HG03045 (cell line): Measurements from ENCODE around the gene KRTAP5-3.

Experiments used
- ATAC-seq: cut with Tn5 transposase; IDR thresholded peaks from one replicate; pipeline ENCODE4 v1.9.1; 2021; ENCODE audit warnings: mild to moderate bottlenecking, moderate library complexity; ENCODE audit not compliant: unreplicated experiment

Gene KRTAP5-3

DNA sequence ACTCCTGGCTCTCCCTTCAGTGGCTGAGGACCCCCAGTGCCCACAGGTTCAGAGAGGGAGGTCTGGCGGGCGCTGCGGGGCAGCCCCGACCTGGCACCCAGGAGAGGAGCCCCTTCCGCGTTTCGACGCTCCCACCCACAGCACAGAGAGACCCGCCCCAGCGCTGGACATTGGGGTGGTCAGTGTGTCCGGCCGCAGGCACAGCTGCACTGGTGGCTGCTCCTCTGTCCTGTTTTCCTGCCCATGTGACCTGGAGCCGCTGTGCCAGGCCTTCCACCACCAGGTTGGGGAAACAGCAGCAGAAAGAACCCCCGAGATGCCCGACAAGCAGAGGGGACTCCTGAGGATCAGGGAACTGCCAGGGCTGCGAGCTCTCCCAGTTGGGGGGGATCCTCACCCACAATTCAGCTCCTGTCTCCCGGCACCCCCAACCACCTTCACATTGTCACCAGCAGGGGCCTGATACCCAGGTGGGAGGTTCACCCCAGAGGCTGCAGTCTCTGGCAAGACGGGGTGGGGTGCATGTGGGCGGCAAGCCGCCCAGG is 35.0 kb upstream of the KRTAP5-3 start:
- no peak for ATAC-seq

DNA sequence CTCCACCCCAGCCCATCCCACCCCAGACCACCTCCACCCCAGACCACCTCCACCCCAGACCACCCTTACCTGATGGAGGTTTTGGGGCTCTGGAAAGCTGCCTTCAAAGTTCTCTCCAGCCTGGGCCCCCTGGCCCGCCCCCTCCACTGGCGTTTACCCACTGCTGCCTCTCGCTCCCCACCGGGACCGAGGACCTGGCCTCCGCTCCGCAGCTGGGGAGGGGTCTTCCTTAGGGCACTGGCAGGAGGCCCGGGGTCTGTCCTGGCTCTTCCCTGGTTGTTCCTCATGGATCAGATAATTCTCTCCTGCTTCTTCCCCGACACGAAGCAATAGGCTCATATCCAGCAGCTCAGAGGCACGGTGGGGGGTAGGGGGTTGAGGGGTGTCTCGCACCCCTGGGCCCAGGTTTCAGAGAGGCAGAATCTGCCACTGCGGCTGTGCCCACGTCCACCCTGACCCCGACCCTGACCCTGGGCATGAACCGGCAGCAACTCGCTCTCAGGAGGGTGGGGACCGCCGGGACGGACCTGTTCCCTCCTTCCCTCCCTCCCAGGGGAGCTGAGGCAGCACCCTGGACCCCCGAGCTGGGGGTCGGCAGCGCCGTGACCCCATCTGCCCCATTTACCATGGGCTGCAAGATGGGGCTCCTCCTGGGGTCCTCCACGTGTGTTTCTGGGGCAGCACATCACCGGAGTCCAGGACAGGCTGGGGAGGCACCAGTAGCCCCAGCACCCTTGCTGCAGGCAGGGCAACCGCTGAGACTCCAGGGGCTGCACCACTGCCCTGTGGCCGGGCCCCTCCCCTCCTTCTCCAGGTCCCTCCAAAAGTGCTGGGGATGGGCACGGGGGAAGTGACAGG is 34.3 kb upstream of the KRTAP5-3 start:
- ATAC-seq = no peak

DNA sequence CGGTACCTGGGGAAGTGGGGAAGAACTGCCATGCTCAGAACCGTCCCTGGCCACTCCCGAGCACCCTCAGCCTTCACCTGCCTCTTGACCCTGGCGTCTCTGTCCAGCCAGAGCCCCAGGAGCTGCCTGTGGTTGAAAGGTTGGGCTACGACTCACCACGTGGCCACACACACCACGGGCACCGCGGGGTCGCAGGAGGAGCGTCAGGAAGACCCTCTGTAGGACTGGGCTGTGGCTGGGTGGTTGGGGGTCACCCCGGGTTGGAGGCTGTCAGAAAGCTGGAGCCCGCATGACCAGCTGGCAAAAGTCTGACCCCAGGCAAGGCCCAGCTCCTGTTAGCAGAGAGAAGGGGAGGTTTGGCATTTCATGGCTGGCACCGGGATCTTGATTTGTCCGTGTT is 32.8 kb upstream of the KRTAP5-3 start:
- ATAC-seq = no peak

DNA sequence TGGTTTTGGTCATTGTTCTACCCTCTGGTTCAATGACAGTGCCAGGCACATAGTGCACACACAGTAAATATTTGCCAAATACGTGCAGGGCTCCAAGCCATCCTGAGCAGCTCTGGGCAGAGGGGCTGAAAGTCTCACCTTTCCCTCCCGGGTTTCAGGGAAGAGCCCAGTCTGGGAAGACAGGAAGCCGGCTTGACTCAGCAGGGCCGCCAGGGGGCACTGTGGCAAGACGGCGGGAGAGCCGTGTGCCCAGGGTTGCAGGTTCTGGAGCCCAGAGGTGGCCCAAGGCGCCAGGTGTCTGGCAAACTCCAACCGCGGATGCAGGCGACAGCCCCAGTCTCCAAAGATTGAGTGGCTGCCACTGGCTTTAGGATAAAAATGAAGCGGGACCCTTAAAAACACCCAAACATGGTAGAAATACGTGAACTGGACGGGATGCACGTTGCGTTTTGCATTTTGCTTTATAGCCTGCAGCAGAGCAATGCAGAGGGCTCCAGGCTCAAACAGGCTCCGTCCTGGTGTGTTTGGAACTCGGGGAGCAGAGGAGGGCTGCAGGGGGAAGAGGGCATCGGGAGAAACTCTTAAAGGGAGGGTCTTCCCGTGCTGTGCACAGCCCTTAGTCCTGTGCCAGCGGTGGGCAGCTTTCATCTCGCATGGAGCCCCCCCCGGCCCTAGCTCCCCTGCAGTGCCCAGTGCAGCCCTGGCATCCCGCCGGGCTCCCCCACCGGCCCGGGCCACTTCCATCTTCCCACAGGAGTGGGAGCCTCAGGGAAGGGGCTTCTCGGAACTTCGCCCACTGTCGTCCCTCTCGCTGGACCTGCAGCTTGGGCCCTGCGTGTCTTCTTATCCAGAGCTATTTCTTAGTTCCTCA is 32.0 kb upstream of the KRTAP5-3 start:
- ATAC-seq = no peak

DNA sequence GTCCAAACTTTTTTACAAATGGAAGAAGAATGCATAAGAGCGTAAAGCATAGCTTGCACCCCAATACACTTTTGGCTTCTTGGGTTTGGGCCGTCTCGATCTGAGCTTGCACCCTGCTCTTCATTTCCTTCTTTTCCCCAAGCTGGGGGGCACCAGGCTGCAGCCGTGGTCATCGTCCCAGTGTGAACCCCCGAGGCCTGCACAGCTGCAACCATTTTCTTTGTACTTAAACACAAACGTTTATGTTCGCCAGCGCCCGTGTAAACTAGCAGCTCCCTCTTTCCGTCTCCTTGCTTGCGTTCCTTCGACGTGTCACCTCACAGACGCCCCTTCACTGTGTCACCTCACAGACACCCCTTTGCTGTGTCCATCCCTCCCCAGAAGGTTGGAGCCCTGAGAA is 31.4 kb upstream of the KRTAP5-3 start:
- ATAC-seq = no peak

DNA sequence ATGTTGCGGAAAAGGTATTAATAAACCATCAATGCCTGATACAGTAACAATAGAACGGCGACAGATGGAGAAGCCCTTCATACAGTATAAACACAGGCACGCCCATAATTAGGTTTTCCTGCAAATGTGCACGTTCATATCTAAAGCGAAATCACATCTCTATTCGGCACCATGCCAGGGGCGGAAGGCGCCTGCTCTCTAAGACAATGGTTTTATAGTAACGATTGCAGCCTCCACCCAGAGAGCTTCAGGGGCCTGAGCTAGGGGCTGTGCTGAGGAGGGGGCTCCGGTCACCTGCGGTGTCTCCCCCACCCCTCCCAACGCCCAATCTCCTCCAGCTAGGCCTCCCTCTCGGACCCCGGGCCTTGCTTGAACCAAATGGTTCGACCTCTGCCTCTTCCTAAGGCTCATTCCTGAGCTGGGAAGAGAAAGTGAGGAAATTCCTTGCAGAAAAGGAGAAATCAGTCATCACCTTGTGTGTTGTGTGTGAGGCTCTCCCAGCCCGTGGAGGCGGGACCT is 30.9 kb upstream of the KRTAP5-3 start:
- ATAC-seq = no peak

DNA sequence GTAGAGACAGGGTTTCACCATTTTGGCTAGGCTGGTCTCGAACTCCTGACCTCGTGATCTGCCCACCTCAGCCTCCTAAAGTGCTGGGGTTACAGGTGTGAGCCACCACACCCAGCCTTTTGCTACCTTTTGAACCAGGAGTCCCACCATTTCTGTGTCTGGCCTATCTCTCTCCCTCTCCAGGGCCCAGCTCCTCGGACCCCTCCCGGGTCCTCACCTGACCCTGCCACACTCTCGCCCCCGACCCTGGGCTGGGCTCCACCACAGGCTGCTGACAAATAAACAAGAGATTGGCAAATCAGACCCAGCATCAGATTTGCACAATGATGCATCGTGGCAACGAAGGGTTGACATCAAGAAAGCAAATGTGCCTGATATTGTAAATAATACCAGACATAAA is 30.1 kb upstream of the KRTAP5-3 start:
- ATAC-seq = no peak

DNA sequence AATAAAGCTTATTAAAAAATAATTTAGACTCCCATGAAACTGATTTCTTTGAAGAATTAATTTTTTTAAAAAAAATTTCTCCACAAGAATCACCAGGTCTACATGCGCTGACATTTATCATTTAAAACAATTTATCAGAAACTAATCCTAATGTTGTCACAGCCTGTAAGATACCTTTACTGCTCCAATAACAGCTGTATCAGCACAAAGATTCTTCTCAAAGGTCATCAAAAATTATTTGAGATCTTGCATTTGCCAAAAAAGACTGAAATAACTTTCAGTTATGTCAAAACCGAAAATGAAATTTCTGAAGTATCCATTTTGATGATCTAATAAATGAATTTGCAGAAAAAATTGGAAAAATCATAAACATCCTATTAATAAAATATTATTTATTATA is 29.4 kb upstream of the KRTAP5-3 start:
- no peak for ATAC-seq

DNA sequence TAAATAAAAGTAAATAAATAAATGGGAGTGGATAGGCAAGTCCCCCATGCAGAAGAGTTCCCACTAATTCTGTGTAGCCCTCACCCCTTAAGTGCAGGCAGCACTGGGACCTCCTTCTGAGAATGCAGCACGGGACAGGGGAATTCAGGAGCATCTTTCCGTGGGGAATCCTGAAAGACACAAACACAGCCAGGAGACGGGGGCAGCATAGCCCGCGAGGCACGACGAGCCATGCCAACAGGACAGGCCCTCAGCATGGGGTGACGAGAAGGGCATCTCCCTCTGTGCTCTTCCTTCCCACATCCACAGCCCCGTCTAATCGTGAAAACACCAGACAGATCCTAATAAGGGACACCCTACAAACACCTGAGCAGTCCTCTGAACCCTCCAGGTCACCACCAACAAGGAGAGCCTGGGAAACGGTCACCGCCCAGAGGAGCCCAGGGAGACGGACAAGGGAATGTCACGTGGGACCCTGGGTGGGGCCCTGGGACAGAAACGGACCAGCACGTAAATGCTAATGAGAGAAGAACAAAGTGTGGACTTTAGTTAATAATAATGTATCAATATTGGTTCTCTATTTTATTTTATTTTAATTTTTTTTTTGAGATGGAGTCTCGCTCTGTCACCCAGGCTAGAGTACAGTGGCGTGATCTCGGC is 28.2 kb upstream of the KRTAP5-3 start:
- ATAC-seq = no peak

DNA sequence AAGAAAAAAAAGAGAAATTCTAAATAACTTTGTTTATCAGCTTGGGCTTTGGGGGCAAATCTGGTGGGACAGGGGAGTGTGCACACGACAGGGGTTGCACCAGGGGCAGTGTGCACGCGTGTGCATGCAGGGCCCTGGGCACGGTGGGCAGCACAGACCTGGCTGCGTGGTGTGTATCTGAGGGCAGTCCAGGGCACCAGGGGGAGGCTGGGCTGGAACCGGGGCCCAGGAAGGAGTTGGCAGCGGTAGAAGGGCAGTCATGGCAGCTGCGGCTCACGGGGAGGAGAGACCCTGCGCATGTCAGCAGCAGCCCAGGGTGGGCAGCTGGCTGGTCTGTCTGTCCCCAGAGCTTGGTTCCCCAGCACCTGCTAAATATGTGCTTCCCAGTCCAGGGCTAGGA is 25.6 kb upstream of the KRTAP5-3 start:
- ATAC-seq = no peak

DNA sequence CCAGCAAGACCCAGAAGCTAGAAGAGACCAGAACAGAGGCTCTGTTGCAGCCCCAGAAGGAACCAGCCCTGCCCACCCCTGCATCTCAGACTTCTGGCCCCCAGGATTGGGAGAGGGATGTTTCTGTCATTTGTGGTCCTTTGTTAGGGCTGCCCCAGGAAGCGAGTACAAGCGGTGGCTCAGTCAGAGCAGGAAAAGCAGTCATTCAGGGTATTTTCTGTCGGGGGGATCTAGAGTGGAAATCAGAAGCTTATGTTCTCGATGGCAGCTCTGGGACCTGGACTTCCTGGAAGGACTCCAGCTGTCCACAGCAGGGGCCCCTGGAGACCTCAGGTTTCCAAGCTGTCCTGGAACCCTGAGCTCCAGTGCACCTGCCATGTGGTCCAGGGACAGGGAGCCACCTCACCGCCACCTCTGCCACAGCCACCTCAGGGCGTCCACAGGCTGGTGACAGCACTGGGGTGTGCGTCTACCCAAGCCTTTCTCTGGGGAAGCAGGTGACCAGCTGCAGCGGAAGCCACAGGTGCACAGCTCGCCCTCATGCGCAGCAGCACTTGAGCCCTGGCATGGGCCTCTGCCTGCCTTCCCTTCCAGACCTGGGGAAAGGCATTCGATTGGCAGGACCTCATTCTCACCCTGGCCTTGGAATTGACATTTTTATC is 23.9 kb upstream of the KRTAP5-3 start:
- no peak for ATAC-seq

DNA sequence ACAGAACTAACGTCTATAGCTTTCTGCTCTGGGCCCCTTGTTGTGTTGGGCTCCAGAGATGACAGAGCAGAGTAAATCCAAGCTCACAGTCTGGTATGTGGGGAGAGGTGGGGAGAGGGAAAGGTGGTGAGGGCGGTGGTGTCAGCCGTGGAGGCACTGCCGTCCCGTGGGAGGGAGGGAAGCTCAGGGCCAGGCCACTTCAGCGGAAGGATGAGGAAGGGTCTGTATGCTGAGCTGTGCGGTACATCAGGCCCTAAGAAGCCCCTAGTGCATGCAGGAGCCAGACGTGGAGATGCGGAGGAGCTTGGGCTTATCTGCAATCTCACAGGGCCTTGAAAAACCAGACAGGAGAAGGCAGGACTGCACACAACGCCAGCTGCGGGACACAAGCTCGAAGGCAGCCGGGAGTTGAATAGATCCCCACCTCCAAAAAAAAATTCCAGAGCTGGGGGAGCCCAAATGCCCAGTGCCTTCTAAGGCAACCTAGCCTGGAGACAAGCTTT is 22.9 kb upstream of the KRTAP5-3 start:
- ATAC-seq = no peak

DNA sequence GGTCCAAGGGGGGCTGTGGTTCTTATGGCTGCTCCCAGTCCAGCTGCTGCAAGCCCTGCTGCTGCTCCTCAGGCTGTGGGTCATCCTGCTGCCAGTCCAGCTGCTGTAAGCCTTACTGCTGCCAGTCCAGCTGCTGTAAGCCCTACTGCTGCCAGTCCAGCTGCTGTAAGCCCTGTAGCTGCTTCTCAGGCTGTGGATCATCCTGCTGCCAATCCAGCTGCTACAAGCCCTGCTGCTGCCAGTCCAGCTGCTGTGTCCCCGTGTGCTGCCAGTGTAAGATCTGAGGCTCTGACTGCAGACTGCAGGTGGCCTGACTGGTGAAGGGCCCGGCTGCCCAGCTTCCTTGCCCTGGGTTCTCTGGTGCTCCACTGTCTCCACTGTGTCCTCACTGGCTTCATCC is 22.0 kb upstream of the KRTAP5-3 start:
- no peak for ATAC-seq

DNA sequence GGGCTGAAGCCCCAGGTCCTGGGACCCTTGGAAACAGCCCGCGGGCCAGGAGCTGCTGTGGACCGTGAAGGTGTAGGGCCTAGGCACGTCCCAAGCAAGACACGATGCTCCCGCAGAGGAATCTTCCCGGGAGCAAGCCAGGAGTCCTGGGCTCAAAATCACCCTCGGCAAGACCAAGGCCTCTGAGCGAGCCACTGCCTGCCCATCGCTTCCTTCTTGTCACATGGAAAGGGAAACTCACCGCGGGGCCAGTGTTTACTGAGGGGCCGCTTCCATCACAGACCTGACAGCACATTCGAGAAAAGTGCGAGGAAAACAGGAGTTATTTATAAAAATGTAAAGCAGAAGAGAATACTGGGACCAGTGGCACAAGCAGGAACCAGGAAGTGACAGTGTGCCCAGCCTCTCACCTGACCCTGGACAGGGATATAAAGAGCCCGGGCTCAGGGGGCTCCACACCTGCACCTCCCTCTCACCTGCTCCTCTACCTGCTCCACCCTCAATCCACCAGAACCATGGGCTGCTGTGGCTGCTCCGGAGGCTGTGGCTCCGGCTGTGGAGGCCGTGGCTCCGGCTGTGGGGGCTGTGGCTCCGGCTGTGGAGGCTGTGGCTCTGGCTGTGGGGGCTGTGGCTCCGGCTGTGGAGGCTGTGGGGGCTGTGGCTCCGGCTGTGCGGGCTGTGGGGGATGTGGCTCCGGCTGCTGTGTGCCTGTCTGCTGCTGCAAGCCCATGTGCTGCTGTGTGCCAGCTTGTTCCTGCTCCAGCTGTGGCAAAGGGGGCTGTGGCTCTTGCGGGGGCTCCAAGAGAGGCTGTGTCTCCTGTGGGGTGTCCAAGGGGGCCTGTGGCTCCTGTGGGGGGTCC is 21.3 kb upstream of the KRTAP5-3 start, which contains the start of gene KRTAP5-5:
Gene KRTAP5-5, plus strand, starts transcription at position 450 of the 860 bp plus-strand sequence. Its CDS starts 66 bp downstream, at position 516.
- no peak for ATAC-seq

DNA sequence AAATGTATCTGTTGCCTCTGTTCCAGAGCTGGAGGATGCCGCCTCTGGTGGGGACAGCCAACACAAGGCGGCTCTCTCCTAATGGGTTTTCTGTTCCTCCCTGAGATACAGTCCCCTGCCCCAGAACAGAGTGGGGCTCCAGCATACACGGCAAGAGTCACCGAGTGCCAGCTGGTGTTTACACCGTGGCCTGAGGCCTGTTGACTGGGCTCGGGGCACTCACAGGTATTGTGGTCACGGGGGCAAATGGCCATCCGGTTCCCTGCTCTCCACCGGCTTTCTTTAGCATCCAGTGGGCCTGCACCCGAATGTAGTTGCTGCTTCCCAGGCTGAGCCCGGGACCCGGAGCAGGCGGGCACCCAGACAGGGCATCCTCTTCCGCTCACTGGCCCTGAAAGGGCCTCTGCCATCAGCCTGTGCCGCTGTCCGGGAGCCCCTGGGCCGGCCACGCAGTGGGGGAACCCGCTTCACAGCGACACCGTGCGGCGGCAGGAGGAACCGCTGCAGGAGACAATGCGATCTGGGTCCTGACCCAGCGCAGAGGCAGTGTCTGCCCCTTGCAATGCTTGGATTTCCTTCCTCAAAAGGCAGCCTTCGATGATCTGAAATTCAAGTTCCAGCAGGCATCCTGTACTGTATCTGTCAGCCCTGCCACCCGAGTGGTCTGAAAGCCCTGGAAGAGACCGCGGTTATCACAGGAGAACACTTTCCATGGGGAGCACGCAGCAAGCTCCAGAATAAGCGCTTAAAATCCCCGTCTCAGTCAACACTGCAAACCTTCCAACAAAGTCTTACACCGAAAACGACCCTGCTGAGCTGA is 20.5 kb upstream of the KRTAP5-3 start:
- no peak for ATAC-seq

DNA sequence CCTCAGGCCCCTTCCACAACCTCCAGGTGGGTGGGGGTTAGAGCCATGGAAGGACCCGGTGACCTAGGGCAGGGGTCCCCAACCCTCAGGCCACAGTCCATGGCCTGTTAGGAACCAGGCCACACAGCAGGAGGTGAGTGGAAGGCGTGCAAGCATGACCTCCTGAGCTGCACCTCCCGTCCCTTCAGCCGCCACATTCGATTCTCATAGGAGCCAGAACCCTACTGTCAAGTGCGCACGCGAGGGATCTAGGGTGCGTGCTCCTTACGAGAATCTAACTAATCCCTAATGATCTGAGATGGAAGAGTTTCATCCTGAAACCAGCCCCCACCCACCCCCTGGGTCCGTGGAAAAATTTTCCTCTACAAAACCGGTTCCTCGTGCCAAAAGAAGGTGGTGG is 17.3 kb upstream of the KRTAP5-3 start:
- ATAC-seq = no peak

DNA sequence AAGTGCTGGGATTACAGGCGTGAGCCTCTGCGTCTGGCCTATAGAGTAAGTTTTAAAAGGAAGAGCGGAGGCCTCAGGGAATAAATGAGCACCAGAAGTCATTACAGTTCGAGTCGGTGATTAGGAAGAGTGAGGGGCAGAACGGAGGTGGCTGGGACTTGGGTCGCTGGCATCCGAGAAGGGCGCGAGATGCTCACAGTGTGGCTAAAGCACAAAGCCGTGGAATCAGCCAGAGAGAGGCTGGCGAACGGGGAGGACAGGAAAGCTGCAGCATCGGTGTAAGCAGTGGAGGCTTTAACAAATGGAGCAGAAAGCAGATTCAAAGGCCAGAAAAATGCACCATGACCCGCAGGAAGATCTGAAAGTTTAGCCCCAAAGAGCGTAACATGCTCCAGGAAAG is 16.4 kb upstream of the KRTAP5-3 start:
- no peak for ATAC-seq

DNA sequence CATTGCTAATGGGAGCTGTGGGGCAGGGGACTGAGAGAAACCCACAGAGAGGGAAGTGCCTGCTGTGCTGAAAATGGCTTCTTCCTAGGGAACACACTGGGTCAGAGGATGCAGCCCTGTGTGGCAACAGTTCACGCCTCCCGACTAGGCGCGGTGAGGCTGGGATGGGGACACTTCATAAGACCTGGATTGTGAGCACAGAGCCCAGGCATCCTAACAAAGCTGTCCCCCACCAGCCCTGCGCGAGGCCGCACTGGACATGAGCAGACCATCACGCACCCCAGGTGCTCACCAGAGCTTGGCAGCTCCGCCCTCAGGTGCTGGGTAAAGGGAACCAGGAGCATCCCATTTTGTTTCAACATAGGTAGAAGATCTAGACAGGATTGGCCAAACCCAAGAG is 15.5 kb upstream of the KRTAP5-3 start:
- ATAC-seq = no peak
